ENCODE measurements around the gene CNIH4.
A peak's percentile ranks its signal among the peaks of the same experiment; 100 is the strongest.

Gene CNIH4

DNA sequence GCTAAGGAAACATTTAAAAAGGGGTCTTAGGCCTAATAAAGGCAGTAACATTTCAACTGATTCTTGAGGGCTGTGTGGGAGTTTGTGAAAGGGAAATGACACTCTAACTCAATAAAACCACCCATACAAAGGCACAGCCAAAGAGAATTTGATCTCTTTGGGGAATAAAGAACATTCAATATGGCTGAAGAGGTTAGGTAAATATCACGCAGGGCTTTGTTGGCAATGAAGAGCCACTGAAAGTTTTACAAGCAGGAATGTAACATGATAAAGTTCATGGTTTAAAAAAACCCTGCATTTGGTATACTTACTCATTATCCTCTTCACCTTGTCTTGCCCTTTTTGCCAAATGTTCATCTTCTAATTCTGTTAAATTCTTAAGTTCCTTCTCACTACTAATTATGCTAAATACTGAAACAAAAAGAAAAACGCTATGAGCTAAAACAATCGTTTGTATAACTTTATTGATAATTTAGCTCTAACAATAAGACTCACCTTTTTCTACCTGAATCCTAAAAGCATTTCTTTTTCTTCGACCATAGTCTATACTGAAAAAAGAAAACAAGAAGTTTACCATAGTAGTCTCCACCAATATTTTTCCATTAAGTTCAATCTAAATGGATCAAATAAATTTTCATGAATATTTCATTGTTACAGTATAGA lies 39.2 kb upstream of the CNIH4 start (continued):
- TF ChIP-seq, protein P1, sequence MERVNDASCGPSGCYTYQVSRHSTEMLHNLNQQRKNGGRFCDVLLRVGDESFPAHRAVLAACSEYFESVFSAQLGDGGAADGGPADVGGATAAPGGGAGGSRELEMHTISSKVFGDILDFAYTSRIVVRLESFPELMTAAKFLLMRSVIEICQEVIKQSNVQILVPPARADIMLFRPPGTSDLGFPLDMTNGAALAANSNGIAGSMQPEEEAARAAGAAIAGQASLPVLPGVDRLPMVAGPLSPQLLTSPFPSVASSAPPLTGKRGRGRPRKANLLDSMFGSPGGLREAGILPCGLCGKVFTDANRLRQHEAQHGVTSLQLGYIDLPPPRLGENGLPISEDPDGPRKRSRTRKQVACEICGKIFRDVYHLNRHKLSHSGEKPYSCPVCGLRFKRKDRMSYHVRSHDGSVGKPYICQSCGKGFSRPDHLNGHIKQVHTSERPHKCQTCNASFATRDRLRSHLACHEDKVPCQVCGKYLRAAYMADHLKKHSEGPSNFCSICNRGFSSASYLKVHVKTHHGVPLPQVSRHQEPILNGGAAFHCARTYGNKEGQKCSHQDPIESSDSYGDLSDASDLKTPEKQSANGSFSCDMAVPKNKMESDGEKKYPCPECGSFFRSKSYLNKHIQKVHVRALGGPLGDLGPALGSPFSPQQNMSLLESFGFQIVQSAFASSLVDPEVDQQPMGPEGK (tag by site-specific recombination; IDR thresholded peaks at IDR 0.05): no peak
- TF ChIP-seq, protein P2, sequence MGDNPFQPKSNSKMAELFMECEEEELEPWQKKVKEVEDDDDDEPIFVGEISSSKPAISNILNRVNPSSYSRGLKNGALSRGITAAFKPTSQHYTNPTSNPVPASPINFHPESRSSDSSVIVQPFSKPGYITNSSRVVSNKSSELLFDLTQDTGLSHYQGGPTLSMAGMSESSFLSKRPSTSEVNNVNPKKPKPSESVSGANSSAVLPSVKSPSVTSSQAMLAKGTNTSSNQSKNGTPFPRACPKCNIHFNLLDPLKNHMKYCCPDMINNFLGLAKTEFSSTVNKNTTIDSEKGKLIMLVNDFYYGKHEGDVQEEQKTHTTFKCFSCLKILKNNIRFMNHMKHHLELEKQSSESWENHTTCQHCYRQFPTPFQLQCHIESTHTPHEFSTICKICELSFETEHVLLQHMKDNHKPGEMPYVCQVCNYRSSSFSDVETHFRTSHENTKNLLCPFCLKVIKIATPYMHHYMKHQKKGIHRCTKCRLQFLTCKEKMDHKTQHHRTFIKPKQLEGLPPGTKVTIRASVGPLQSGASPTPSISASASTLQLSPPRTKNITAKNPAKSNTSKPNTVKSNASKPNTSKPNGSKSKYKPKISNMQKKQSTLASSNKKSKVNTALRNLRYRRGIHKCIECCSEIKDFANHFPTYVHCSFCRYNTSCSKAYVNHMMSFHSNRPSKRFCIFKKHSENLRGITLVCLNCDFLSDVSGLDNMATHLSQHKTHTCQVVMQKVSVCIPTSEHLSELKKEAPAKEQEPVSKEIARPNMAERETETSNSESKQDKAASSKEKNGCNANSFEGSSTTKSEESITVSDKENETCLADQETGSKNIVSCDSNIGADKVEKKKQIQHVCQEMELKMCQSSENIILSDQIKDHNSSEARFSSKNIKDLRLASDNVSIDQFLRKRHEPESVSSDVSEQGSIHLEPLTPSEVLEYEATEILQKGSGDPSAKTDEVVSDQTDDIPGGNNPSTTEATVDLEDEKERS (tag by site-specific recombination; IDR thresholded peaks at IDR 0.05): no peak
- TF ChIP-seq MEIS1 (CRISPR knock-in tag; IDR thresholded peaks at IDR 0.05; ENCODE audit: borderline replicate concordance) (no peak), ZNF433 (tag by site-specific recombination; IDR thresholded peaks at IDR 0.05; ENCODE audit: low read depth) (no peak), ZNF623 (tag by site-specific recombination; IDR thresholded peaks at IDR 0.05) (no peak), ZNF561 (tag by site-specific recombination; IDR thresholded peaks at IDR 0.05; ENCODE audit: borderline replicate concordance) (peak; percentile 90; the same call in 1 of the 2 replicates), KLF8 (tag by site-specific recombination; IDR thresholded peaks at IDR 0.05) (peak; percentile 78), BCL11A (tag by site-specific recombination; IDR thresholded peaks at IDR 0.05; ENCODE audit: low read depth) (peak; percentile 95), ZNF596 (tag by site-specific recombination; IDR thresholded peaks at IDR 0.05) (peak; percentile 85), ZFHX2 (tag by site-specific recombination; conservative IDR thresholded peaks at IDR 0.05) (peak; percentile 85), ZNF324 (tag by site-specific recombination; IDR thresholded peaks at IDR 0.05) (0 out of 2 replicates have a peak, but pooled peaks have one; percentile 49), ZNF416 (tag by site-specific recombination; IDR thresholded peaks at IDR 0.05) (no peak), ZNF501 (tag by site-specific recombination; IDR thresholded peaks at IDR 0.05) (peak; percentile 88)
- TF ChIP-seq, protein P3, sequence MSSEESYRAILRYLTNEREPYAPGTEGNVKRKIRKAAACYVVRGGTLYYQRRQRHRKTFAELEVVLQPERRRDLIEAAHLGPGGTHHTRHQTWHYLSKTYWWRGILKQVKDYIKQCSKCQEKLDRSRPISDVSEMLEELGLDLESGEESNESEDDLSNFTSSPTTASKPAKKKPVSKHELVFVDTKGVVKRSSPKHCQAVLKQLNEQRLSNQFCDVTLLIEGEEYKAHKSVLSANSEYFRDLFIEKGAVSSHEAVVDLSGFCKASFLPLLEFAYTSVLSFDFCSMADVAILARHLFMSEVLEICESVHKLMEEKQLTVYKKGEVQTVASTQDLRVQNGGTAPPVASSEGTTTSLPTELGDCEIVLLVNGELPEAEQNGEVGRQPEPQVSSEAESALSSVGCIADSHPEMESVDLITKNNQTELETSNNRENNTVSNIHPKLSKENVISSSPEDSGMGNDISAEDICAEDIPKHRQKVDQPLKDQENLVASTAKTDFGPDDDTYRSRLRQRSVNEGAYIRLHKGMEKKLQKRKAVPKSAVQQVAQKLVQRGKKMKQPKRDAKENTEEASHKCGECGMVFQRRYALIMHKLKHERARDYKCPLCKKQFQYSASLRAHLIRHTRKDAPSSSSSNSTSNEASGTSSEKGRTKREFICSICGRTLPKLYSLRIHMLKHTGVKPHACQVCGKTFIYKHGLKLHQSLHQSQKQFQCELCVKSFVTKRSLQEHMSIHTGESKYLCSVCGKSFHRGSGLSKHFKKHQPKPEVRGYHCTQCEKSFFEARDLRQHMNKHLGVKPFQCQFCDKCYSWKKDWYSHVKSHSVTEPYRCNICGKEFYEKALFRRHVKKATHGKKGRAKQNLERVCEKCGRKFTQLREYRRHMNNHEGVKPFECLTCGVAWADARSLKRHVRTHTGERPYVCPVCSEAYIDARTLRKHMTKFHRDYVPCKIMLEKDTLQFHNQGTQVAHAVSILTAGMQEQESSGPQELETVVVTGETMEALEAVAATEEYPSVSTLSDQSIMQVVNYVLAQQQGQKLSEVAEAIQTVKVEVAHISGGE (tag by site-specific recombination; conservative IDR thresholded peaks at IDR 0.05; ENCODE audit: low read depth): no peak
- TF ChIP-seq, protein P4, sequence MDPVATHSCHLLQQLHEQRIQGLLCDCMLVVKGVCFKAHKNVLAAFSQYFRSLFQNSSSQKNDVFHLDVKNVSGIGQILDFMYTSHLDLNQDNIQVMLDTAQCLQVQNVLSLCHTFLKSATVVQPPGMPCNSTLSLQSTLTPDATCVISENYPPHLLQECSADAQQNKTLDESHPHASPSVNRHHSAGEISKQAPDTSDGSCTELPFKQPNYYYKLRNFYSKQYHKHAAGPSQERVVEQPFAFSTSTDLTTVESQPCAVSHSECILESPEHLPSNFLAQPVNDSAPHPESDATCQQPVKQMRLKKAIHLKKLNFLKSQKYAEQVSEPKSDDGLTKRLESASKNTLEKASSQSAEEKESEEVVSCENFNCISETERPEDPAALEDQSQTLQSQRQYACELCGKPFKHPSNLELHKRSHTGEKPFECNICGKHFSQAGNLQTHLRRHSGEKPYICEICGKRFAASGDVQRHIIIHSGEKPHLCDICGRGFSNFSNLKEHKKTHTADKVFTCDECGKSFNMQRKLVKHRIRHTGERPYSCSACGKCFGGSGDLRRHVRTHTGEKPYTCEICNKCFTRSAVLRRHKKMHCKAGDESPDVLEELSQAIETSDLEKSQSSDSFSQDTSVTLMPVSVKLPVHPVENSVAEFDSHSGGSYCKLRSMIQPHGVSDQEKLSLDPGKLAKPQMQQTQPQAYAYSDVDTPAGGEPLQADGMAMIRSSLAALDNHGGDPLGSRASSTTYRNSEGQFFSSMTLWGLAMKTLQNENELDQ (tag by site-specific recombination; IDR thresholded peaks at IDR 0.05; ENCODE audit: low read depth): no peak
- TF ChIP-seq, protein P5, sequence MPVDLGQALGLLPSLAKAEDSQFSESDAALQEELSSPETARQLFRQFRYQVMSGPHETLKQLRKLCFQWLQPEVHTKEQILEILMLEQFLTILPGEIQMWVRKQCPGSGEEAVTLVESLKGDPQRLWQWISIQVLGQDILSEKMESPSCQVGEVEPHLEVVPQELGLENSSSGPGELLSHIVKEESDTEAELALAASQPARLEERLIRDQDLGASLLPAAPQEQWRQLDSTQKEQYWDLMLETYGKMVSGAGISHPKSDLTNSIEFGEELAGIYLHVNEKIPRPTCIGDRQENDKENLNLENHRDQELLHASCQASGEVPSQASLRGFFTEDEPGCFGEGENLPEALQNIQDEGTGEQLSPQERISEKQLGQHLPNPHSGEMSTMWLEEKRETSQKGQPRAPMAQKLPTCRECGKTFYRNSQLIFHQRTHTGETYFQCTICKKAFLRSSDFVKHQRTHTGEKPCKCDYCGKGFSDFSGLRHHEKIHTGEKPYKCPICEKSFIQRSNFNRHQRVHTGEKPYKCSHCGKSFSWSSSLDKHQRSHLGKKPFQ (tag by site-specific recombination; IDR thresholded peaks at IDR 0.05): peak; percentile 91
- TF ChIP-seq, protein P6, sequence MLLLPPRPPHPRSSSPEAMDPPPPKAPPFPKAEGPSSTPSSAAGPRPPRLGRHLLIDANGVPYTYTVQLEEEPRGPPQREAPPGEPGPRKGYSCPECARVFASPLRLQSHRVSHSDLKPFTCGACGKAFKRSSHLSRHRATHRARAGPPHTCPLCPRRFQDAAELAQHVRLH (tag by site-specific recombination; IDR thresholded peaks at IDR 0.05): peak; percentile 98

All from HEK293 (cell line).